GM12878 (cell line): ENCODE results near the gene CTIF. TPM values are rescaled to one million over a fixed set of nuclear protein-coding genes. Genes with fewer than 3 reads are reported as not detected.

ENCODE experiments used
- ATAC-seq: fragments of 200-7000 bp; cut with Tn5 transposase; 3 replicates; pipeline ENCODE4 v1.9.1; 2020; ENCODE audit warnings: mild to moderate bottlenecking, moderate library complexity
- BruUV-seq: library from RNA; stranded (reverse); fragments of 400-500 nt; replicated peaks from 2 replicates; lab custom pipeline; 2021; lab: Mats Ljungman, UMichigan
- CTCF ChIA-PET: fragments of 300-600 bp; sonication (Branson Sonifier 250); formaldehyde crosslinking; extraction: SDS; loops from one replicate; lab custom pipeline; 2021; ENCODE audit warnings: inconsistent platforms; lab: Yijun Ruan, JAX
- POLR2A ChIA-PET: fragments of 350-600 bp; formaldehyde crosslinking; extraction: SDS; loops from one replicate; lab custom pipeline; 2021; ENCODE audit warnings: inconsistent platforms; lab: Charles Lee
- RAD21 ChIA-PET: fragments of 300-600 bp; sonication (Branson Sonifier 250); formaldehyde crosslinking; loops from one replicate; lab custom pipeline; 2023; ENCODE audit warnings: antibody characterized with exemption; ENCODE audit not compliant: unreplicated experiment; lab: Charles Lee
- SMC1A ChIA-PET: fragments of 300-600 bp; sonication (Branson Sonifier 250); formaldehyde crosslinking; loops from one replicate; lab custom pipeline; 2023; ENCODE audit not compliant: unreplicated experiment, uncharacterized antibody; lab: Charles Lee
- DNase-seq: peaks from one replicate; pipeline ENCODE4 v3.0.0-alpha.2; 2011; ENCODE audit warnings: low read depth, low spot score
- FAIRE-seq: peaks from 3 replicates; lab custom pipeline; 2011; peaks lifted over from hg19 to GRCh38; lab: Jason Lieb, UNC
- H2AFZ ChIP-seq: 2 replicates; pipeline ENCODE4 v1.6.0; 2011; ENCODE audit warnings: low read depth, low read length, control low read depth; ENCODE audit not compliant: control insufficient read depth
- H3K27ac ChIP-seq: 2 replicates; pipeline ENCODE4 v1.5.1; 2011; ENCODE audit warnings: control low read depth; ENCODE audit not compliant: control insufficient read depth, insufficient read depth
- H3K27me3 ChIP-seq, 2 experiments: replicated peaks in 1 of 2; 2 replicates each; pipeline versions ENCODE4 v1.6.0 to v1.6.1; 2011; ENCODE audit warnings: low read length in 1 of 2; ENCODE audit not compliant: control insufficient read depth in 2 of 2, insufficient read depth in 2 of 2
- H3K36me3 ChIP-seq, 2 experiments: 2 replicates each; pipeline ENCODE4 v1.5.1; 2011; ENCODE audit warnings: low read length in 1 of 2; ENCODE audit not compliant: control insufficient read depth in 2 of 2, insufficient read depth in 2 of 2
- H3K4me1 ChIP-seq: 2 replicates; pipeline ENCODE4 v1.6.1; 2011; ENCODE audit warnings: mild to moderate bottlenecking, low read length, moderate library complexity, mixed read lengths; ENCODE audit not compliant: control insufficient read depth, insufficient read depth
- H3K4me2 ChIP-seq: 2 replicates; pipeline ENCODE4 v1.6.0; 2011; ENCODE audit warnings: control low read depth; ENCODE audit not compliant: control insufficient read depth, insufficient read depth
- H3K4me3 ChIP-seq: fragments of 200-600 bp; sonication (generic); 2 replicates; pipeline ENCODE4 v1.5.1; 2016
- H3K79me2 ChIP-seq: 2 replicates; pipeline ENCODE4 v1.6.0; 2011; ENCODE audit warnings: low read length; ENCODE audit not compliant: control insufficient read depth, insufficient read depth
- H3K9ac ChIP-seq: 2 replicates; pipeline ENCODE4 v1.8.0; 2011; ENCODE audit warnings: low read length, control low read depth, mixed read lengths; ENCODE audit not compliant: control insufficient read depth, insufficient read depth
- H3K9me3 ChIP-seq: replicated peaks from 3 replicates; pipeline ENCODE4 v1.5.1; 2011; ENCODE audit warnings: mild to moderate bottlenecking, low read length; ENCODE audit not compliant: control insufficient read depth, insufficient read depth
- H4K20me1 ChIP-seq: 2 replicates; pipeline ENCODE4 v1.6.0; 2011; ENCODE audit not compliant: control insufficient read depth, insufficient read depth
- HDAC6 ChIP-seq: fragments of 200-600 bp; sonication (generic); IDR thresholded peaks from one replicate; pipeline ENCODE4 v1.8.0; 2017; ENCODE audit warnings: antibody characterized with exemption; ENCODE audit not compliant: unreplicated experiment
- SMC3 ChIP-seq: IDR thresholded peaks from 2 replicates; pipeline ENCODE4 v1.6.1; 2011; ENCODE audit warnings: low read length, improper control_type of control experiment, borderline replicate concordance
- TBL1XR1 ChIP-seq: IDR thresholded peaks from 2 replicates; pipeline ENCODE4 v1.6.1; 2012; ENCODE audit warnings: low read depth, low read length, improper control_type of control experiment
- WGBS: methylation state at CpG from one replicate; pipeline ENCODE4 v1.1.6; 2016; ENCODE audit warnings: low lambda C conversion rate; ENCODE audit not compliant: insufficient replicate concordance, insufficient coverage; ENCODE audit errors: missing lambda C conversion rate; 5-methylcytosine and 5-hydroxymethylcytosine counted together
- in situ Hi-C: fragments of 300-500 bp; cut with MboI; formaldehyde crosslinking; loops from 9 replicates; pipeline ENCODE4 v1.14.3; 2018; ENCODE audit warnings: mixed read lengths
- intact Hi-C: fragments of 100-400 bp; cut with micrococcal nuclease; formaldehyde crosslinking; loops from one replicate; pipeline ENCODE4 v1.14.2; 2022; ENCODE audit not compliant: unreplicated experiment
- polyA plus RNA-seq, 11 experiments: library from polyadenylated mRNA; depleted of rRNA in 4 of 11; unstranded in 6 of 11; stranded (reverse) in 5 of 11; fragments of >200 nt; fragmentation: Nextera tagmentation in 4 of 11; fragmentation: Illumina TruSeq in 1 of 11; extraction: Ambion mirVana in 4 of 11; extraction: Trizol in 1 of 11; gene quantifications; 1 replicate in 1 of 11; 2 replicates in 10 of 11; pipeline versions ENCODE4 v1.2.1 to v1.2.3, GENCODE V29; 2011 to 2016; ENCODE audit warnings: inconsistent platforms in 2 of 11, missing spikeins in 2 of 11, low read depth in 1 of 11
- total RNA-seq, 4 experiments: library from RNA; depleted of rRNA in 3 of 4; stranded (reverse); fragments of >200 nt in 3 of 4; fragmentation: Illumina TruSeq in 1 of 4; extraction: Trizol in 1 of 4; gene quantifications; 2 replicates each; pipeline versions ENCODE4 v1.2.1 to v1.2.3, GENCODE V29; 2013 to 2021
- TF ChIP-seq, protein P1 (sequence below): IDR thresholded peaks from 2 replicates; pipeline ENCODE4 v1.6.1; 2011; ENCODE audit warnings: mild to moderate bottlenecking, low read depth, low read length, moderate library complexity; ENCODE audit not compliant: insufficient replicate concordance

The CTIF gene
- total and polyA plus RNA-seq, 10 of the 15 experiments (the other 5 are each of a cell fraction or from before 2014, with no cell fraction given) = 0.06 to 11.6 (median 2.5) TPM

DNA sequence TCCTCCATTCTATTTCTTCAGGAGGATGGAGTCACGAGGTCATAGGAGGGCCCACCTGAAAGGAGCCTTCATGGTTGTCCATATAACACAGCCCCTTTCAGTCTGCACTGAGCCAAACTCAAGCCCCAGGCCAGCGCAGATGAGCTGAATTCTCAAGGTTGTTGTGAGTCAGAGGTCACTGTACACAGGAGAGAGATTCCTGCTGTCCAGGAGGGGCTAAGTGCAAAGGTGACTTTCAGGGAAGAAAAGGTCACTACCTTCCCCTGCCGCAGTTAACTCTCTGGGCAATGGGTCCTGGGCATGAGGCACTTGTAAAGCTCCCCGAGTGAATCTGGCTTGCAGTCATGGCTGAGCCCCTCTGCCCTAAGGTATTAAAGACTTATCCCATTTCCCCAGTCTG lies 150.7 kb downstream of the CTIF start:
- Histone ChIP-seq H3K79me2 (no peaks in the 10 kb centered on the region), H3K27ac (no peak overlapping the region), H3K9me3 (no peaks in the 10 kb centered on the region), H3K27me3 (no peaks in the 10 kb centered on the region), H3K36me3 (no peaks in the 10 kb centered on the region), H3K4me1 (no peaks in the 10 kb centered on the region), H2AFZ (no peak overlapping the region), H3K9ac (no peak overlapping the region), H3K4me3 (no peak overlapping the region), H3K4me2 (no peak overlapping the region), H4K20me1 (no peaks in the 10 kb centered on the region)
- ATAC-seq = no peak
- in situ Hi-C loops = loop anchor here (25.0 kb wide), 1 partner anchor 723 kb away; no protein-coding TSS in a partner anchor
- FAIRE-seq = no peak
- ChIA-PET CTCF (no interaction called here), SMC1A (interaction anchor here (1.3 kb wide), 1 partner anchor 549 kb away, joined by 3 read pairs; no protein-coding TSS in a partner anchor), RAD21 (no interaction called here), POLR2A (no interaction called here)
- no peak for DNase-seq
- TF ChIP-seq TBL1XR1 (no peak), SMC3 (no peak)
- TF ChIP-seq, protein P1, sequence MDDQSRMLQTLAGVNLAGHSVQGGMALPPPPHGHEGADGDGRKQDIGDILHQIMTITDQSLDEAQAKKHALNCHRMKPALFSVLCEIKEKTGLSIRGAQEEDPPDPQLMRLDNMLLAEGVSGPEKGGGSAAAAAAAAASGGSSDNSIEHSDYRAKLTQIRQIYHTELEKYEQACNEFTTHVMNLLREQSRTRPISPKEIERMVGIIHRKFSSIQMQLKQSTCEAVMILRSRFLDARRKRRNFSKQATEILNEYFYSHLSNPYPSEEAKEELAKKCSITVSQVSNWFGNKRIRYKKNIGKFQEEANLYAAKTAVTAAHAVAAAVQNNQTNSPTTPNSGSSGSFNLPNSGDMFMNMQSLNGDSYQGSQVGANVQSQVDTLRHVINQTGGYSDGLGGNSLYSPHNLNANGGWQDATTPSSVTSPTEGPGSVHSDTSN = no peak
- 69% methylated on average over 4 of the region's 4 CpGs for WGBS
- no TSS peak for BruUV-seq
- intact Hi-C loops = no loop called here

DNA sequence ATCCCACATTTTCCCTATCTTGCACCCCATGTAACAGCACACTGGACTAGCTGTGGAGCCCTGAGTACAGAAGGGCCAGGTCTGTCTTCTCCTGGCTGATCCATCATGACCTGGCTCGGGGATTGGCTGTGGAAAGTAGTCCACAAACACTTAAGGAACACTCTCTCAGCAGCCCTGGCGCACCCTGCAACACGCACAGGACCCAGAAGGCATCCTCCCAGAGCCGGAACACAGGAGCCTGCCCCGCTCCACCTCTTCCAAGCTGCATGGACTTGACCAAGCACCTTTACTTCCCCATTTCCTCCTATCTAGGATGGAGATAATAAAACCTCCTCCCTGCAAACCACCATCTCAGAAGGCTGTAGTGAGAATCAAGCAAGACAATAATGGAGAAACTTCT lies 151.7 kb downstream of the CTIF start:
- WGBS = 96% methylated on average over 5 of the region's 5 CpGs
- Histone ChIP-seq H3K79me2 (no peaks in the 10 kb centered on the region), H3K4me1 (no peaks in the 10 kb centered on the region), H3K27me3 (no peaks in the 10 kb centered on the region), H3K4me3 (no peak overlapping the region), H4K20me1 (no peaks in the 10 kb centered on the region), H2AFZ (no peak overlapping the region), H3K36me3 (no peaks in the 10 kb centered on the region), H3K9ac (no peak overlapping the region), H3K27ac (no peak overlapping the region), H3K4me2 (no peak overlapping the region), H3K9me3 (no peaks in the 10 kb centered on the region)
- DNase-seq (no peak), ATAC-seq (no peak), FAIRE-seq (no peak)
- in situ Hi-C loops (loop anchor here (25.0 kb wide), 1 partner anchor 722 kb away; no protein-coding TSS in a partner anchor), intact Hi-C loops (no loop called here)
- TF ChIP-seq HDAC6 = no peak
- CTCF ChIA-PET = no interaction called here
- RAD21 ChIA-PET = no interaction called here
- SMC1A ChIA-PET = no interaction called here
- POLR2A ChIA-PET = no interaction called here
- BruUV-seq = no TSS peak
